HG03108 (cell line): Measurements from ENCODE around the gene ZMYND19.
"Not testable (repeated sequence)": the region's sequence is repeated elsewhere in the genome, so short reads cannot be mapped to it uniquely, and the experiment has no call there.

ENCODE experiments used
- ATAC-seq: cut with Tn5 transposase; IDR thresholded peaks from one replicate; pipeline ENCODE4 v1.9.1; 2021; ENCODE audit warnings: moderate library complexity; ENCODE audit not compliant: unreplicated experiment

ZMYND19 gene

DNA sequence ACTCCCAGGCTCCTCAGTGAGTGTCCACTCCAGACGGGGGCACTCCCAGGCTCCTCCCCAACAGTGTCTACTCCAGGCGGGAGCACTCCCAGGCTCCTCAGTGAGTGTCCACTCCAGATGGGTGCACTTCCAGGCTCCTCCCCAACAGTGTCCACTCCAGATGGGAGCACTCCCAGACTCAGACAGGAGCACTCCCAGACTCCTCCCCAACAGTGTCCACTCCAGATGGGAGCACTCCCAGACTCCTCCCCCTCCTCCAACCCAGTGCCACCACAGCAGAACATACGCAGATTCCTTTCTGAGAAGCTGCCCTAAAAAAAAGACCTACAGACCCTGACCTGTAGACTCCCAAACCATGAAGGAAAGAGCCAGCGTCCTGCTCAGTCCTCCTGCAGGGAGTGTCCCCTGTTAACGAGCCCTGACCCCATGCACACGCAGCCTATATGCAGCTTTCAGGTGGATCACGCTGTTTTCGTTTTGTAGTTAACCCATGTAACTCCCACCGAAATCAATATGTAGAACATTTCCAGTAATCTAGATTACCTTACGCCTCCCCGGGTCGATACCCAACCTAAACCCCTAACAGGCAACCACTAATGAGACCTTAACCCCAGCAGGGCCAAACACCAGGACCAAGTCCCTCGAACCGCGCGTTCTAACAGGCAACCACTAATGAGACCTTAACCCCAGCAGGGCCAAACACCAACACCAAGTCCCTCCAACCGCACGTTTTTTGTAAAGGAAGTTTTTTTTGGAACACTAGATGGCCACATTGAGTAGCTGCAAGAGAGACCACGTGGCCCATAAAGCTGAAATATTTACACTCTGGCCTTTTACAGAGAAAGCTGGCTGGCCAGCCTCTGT, 55.8 kb downstream of the ZMYND19 start:
- ATAC-seq: no peak

DNA sequence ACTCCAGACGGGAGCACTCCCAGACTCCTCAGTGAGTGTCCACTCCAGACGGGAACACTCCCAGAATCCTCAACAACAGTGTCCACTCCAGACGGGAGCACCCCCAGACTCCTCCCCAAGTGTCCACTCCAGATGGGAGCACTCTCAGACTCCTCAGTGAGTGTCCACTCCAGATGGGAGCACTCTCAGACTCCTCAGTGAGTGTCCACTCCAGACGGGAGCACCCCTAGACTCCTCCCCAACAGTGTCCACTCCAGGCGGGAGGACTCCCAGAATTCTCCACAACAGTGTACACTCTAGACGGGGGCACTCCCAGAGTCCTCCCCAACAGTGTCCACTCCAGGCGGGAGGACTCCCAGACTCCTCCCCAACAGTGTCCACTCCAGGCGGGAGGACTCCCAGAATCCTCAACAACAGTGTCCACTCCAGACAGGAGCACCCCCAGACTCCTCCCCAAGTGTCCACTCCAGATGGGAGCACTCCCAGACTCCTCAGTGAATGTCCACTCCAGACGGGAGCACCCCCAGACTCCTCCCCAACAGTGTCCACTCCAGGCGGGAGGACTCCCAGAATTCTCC, 57.3 kb downstream of the ZMYND19 start:
- ATAC-seq: not testable (repeated sequence)
